Sigmoid colon (tissue), 7 donors: ENCODE data around the gene SNX21. TPM values are rescaled to one million over a fixed set of nuclear protein-coding genes. Genes with fewer than 3 reads are reported as not detected.
A peak's percentile ranks its signal among the peaks of the same experiment; 100 is the strongest.
"Not testable (repeated sequence)": the region's sequence is repeated elsewhere in the genome, so short reads cannot be mapped to it uniquely, and the experiment has no call there.

ENCODE experiments used
- DNase-seq: peaks from one replicate; pipeline ENCODE4 v3.0.0-alpha.2; 2019
- H3K27ac ChIP-seq, 4 donors: fragments of 200-600 bp; sonication (generic); one replicate each; pipeline ENCODE4 v1.5.1; 2016 to 2019; ENCODE audit warnings: mild to moderate bottlenecking in 1 of 4
- H3K27me3 ChIP-seq, 3 donors: fragments of 200-600 bp; sonication (generic); one replicate each; pipeline ENCODE4 v1.5.1; 2019; ENCODE audit warnings: mild to moderate bottlenecking in 1 of 3
- H3K36me3 ChIP-seq, 4 donors: fragments of 200-600 bp; sonication (generic); one replicate each; pipeline ENCODE4 v1.5.1; 2016 to 2019
- H3K4me1 ChIP-seq, 4 donors: fragments of 200-600 bp; sonication (generic); one replicate each; pipeline ENCODE4 v1.5.1; 2017 to 2019
- H3K4me3 ChIP-seq, 4 donors: fragments of 200-600 bp; sonication (generic); one replicate each; pipeline ENCODE4 v1.5.1; 2017 to 2019; ENCODE audit warnings: mild to moderate bottlenecking in 2 of 4, moderate library complexity in 1 of 4
- H3K9me3 ChIP-seq, 4 donors: fragments of 200-600 bp in 3 of 4; sonication (generic) in 3 of 4; one replicate each; pipeline versions ENCODE4 v1.5.1 to v1.6.1; 2013 to 2019
- CTCF ChIP-seq, 4 experiments: fragments of 450-650 bp in 3 of 4; fragments of 200-600 bp in 1 of 4; IDR thresholded peaks; one replicate each; pipeline ENCODE4 v1.5.1; 2016 to 2019; ENCODE audit warnings: antibody characterized with exemption in 4 of 4, mild to moderate bottlenecking in 3 of 4, moderate library complexity in 2 of 4
- EP300 ChIP-seq, 4 donors: sonication (generic); formaldehyde crosslinking; IDR thresholded peaks; one replicate each; pipeline ENCODE4 v1.6.1; 2017; ENCODE audit warnings: antibody characterized with exemption in 4 of 4
- POLR2A ChIP-seq, 2 donors: fragments of 450-650 bp; IDR thresholded peaks; one replicate each; pipeline ENCODE4 v1.6.1; 2016; ENCODE audit warnings: antibody characterized with exemption in 2 of 2, mild to moderate bottlenecking in 2 of 2, moderate library complexity in 2 of 2
- POLR2AphosphoS5 ChIP-seq, 4 donors: sonication (generic); formaldehyde crosslinking; IDR thresholded peaks; one replicate each; pipeline ENCODE4 v1.6.1; 2017; ENCODE audit warnings: antibody characterized with exemption in 4 of 4
- whole genome bisulfite sequencing, 2 donors: extraction: QIAGEN DNeasy Blood & Tissue Kit; methylation state at CpG; one replicate each; pipeline ENCODE4 v1.1.7; 2013; 5-methylcytosine and 5-hydroxymethylcytosine counted together
- intact Hi-C: fragments of 100-400 bp; cut with DNase I; formaldehyde crosslinking; loops from one replicate; pipeline ENCODE4 v1.15.1; 2023
- polyA plus RNA-seq, 3 donors: library from polyadenylated mRNA; stranded (reverse); fragments of 200-250 nt; gene quantifications; one replicate each; pipeline ENCODE4 v1.2.3, GENCODE V29; 2013
- total RNA-seq, 4 donors: library from RNA; depleted of rRNA; stranded (reverse); fragments of >200 nt; gene quantifications; one replicate each; pipeline ENCODE4 v1.1.0, GENCODE V29; 2016
- donor health status: healthy with polysubstance abuse.
- donor health status: Bipolar disorder and iron deficiency.
- donor health status: healthy.

Gene SNX21
- total and polyA plus RNA-seq, 7 donors: 10.4 to 82.5 (median 46.7) TPM

DNA sequence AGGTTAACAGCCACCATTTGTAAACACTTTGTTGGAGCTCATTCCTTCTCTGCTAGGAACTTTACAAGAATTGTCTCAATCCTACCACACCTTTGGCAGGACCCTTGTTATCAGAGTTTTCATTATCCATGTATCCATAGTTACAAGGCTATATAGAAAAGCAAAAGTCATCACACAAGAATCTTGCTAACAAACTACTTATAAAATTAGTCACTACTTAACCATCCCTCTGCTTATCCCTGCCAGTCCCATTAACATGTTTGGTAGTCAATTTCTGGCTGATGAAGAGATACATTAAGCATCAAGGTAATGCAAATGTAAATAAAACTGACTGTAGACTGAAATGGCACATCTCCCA, 34.2 kb downstream of the SNX21 start:
- Histone ChIP-seq H3K9me3 (no peaks in the 10 kb centered on the region), H3K27ac (peak overlapping the region in 2 of 4 donors; percentile 12 to 47), H3K36me3 (no peaks in the 10 kb centered on the region), H3K27me3 (no peaks in the 10 kb centered on the region), H3K4me1 (peaks cover 0 to 14% (median 6%) of the 10 kb centered on the region in 4 donors), H3K4me3 (no peak overlapping the region)
- TF ChIP-seq POLR2AphosphoS5 (IDR thresholded peaks at IDR 0.05) (no peak), CTCF (IDR thresholded peaks at IDR 0.05) (no peak), POLR2A (IDR thresholded peaks at IDR 0.05) (no peak), EP300 (IDR thresholded peaks at IDR 0.05) (no peak)
- no peak for DNase-seq
- intact Hi-C loops: no loop called here

GRCh38 chr20:45872626-45873025, 39.0 kb downstream of the SNX21 start:
- Histone ChIP-seq H3K9me3 (no peaks in the 10 kb centered on the region), H3K27ac (no peak overlapping the region), H3K4me3 (no peak overlapping the region), H3K36me3 (peaks cover 0 to 11% (median 0%) of the 10 kb centered on the region in 4 donors), H3K4me1 (peaks cover 0 to 7% (median 3%) of the 10 kb centered on the region in 4 donors), H3K27me3 (no peaks in the 10 kb centered on the region)
- no peak for TF ChIP-seq POLR2A (IDR thresholded peaks at IDR 0.05)
- TF ChIP-seq CTCF (IDR thresholded peaks at IDR 0.05): no peak
- no peak for TF ChIP-seq EP300 (IDR thresholded peaks at IDR 0.05)
- TF ChIP-seq POLR2AphosphoS5 (IDR thresholded peaks at IDR 0.05): no peak
- intact Hi-C loops: no loop called here
- no peak for DNase-seq
- WGBS, 2 donors: 92 to 94% methylated on average over 4 of the region's 4 CpGs

DNA sequence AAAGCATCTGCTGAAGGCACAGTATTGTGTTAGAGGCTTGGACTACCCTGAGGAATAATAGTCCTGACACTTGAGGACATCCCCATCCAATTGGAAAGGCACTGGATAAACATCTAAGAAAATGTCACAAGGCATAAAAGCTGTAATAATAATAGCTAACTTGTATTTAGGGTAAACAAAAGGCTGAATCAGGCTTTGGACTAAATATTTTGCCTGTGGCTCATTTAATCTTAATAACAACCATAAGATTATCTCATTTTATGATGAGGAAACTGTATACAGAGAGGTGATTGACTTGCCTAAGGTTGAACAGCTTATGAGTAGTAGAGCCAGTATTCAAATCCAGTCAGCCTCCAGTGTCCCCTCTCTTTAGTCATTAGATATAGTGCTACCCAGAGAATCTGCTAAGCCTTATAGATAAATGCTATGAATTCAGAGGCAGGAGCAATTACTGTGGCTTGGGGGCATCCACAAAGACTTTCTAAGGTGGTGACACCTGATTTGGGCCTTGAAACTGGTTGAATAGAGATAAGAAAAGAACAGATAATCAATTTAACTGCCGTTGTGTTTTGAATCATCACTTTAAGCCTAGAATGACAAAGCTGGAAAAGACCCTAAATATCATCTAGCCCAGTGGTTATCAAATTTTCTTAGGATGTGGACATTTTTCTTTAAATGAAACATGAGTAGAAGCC, 40.0 kb downstream of the SNX21 start:
- Histone ChIP-seq H3K4me1 (no peaks in the 10 kb centered on the region), H3K27ac (no peak overlapping the region), H3K9me3 (no peaks in the 10 kb centered on the region), H3K36me3 (peaks cover 0 to 21% (median 4%) of the 10 kb centered on the region in 4 donors), H3K27me3 (no peaks in the 10 kb centered on the region), H3K4me3 (no peak overlapping the region)
- 66 to 81% methylated on average over 1 of the region's 1 CpG for WGBS, 2 donors
- TF ChIP-seq CTCF (IDR thresholded peaks at IDR 0.05) (no peak), EP300 (IDR thresholded peaks at IDR 0.05) (no peak), POLR2AphosphoS5 (IDR thresholded peaks at IDR 0.05) (no peak), POLR2A (IDR thresholded peaks at IDR 0.05) (no peak)
- intact Hi-C loops: no loop called here
- no peak for DNase-seq

- peak; percentile 8 for DNase-seq
- WGBS, 2 donors: 94% methylated on average over 10 of the region's 10 CpGs
- H3K4me3 ChIP-seq, H3K9me3 ChIP-seq, H3K27ac ChIP-seq, H3K4me1 ChIP-seq, H3K27me3 ChIP-seq, intact Hi-C loops: not testable (repeated sequence)
- peaks cover 0 to 24% (median 4%) of the 10 kb centered on the region in 4 donors for H3K36me3 ChIP-seq
Measured at GRCh38 chr20:45874104-45874481, 40.5 kb downstream of the SNX21 start.

- 83 to 90% methylated on average over 4 of the region's 4 CpGs for WGBS, 2 donors
- no peak for DNase-seq
- H3K9me3 ChIP-seq: no peaks in the 10 kb centered on the region
Measured at GRCh38 chr20:45874576-45874975, 41.0 kb downstream of the SNX21 start.

More at GRCh38 chr20:45874576-45874975, 41.0 kb downstream of the SNX21 start:
- no peaks in the 10 kb centered on the region for H3K4me1 ChIP-seq
- TF ChIP-seq CTCF (IDR thresholded peaks at IDR 0.05) (no peak), POLR2AphosphoS5 (IDR thresholded peaks at IDR 0.05) (no peak), POLR2A (IDR thresholded peaks at IDR 0.05) (no peak), EP300 (IDR thresholded peaks at IDR 0.05) (no peak)
- H3K36me3 ChIP-seq: peaks cover 0 to 24% (median 4%) of the 10 kb centered on the region in 4 donors
- intact Hi-C loops: no loop called here
- H3K27me3 ChIP-seq: no peaks in the 10 kb centered on the region
- H3K4me3 ChIP-seq: no peak overlapping the region
- no peak overlapping the region for H3K27ac ChIP-seq
